Measurements from ENCODE around the gene CEP68. TPM values are rescaled to one million over a fixed set of nuclear protein-coding genes. Genes with fewer than 3 reads are reported as not detected.
"Not testable (repeated sequence)": the region's sequence is repeated elsewhere in the genome, so short reads cannot be mapped to it uniquely, and the experiment has no call there.

CEP68 gene
- 10 to 100 TPM in 11 of 12 donors, not detected in 1; 20.9 to 35.6 (median 27.6) TPM for polyA plus RNA-seq (ENCODE audit: insufficient read length in 12 of 12)
- long read RNA-seq, donor 1, full-length matches to known transcripts, result 1 of 6 reads
- long read RNA-seq, donor 1, partial matches to known transcripts, result 0 of 6 reads
- long read RNA-seq, donor 1, other reads (novel, unspliced or antisense), result 5 of 6 reads
- long read RNA-seq, donor 2, full-length matches to known transcripts, result 2 of 2 reads
- long read RNA-seq, donor 2, partial matches to known transcripts, result 0 of 2 reads
- long read RNA-seq, donor 2, other reads (novel, unspliced or antisense), result 0 of 2 reads
- long read RNA-seq, donor 3, full-length matches to known transcripts, result 3 of 8 reads
- long read RNA-seq, donor 3, partial matches to known transcripts, result 5 of 8 reads
- long read RNA-seq, donor 3, other reads (novel, unspliced or antisense), result 0 of 8 reads
- long read RNA-seq, donor 4, result 0 reads
- long read RNA-seq, donor 5, full-length matches to known transcripts, result 3 of 8 reads
- long read RNA-seq, donor 5, partial matches to known transcripts, result 5 of 8 reads
- long read RNA-seq, donor 5, other reads (novel, unspliced or antisense), result 0 of 8 reads
- long read RNA-seq, donor 6, result 0 reads
- long read RNA-seq, donor 7, result 0 reads
- long read RNA-seq, donor 8, full-length matches to known transcripts, result 2 of 11 reads
- long read RNA-seq, donor 8, partial matches to known transcripts, result 9 of 11 reads
- long read RNA-seq, donor 8, other reads (novel, unspliced or antisense), result 0 of 11 reads
- long read RNA-seq, donor 9, full-length matches to known transcripts, result 1 of 1 reads
- long read RNA-seq, donor 9, partial matches to known transcripts, result 0 of 1 reads
- long read RNA-seq, donor 9, other reads (novel, unspliced or antisense), result 0 of 1 reads
- long read RNA-seq, donor 10, full-length matches to known transcripts, result 5 of 10 reads
- long read RNA-seq, donor 10, partial matches to known transcripts, result 5 of 10 reads
- long read RNA-seq, donor 10, other reads (novel, unspliced or antisense), result 0 of 10 reads
- long read RNA-seq, donor 11, full-length matches to known transcripts, result 3 of 3 reads
- long read RNA-seq, donor 11, partial matches to known transcripts, result 0 of 3 reads
- long read RNA-seq, donor 11, other reads (novel, unspliced or antisense), result 0 of 3 reads

GRCh38 chr2:65056215-65057053 is at the start of gene CEP68:
CEP68 (plus strand) TSS chr2:65056416; CDS start chr2:65069445, 13,029 bp downstream.
- DNase-seq, result peak; percentile 99

- no peak for DNase-seq
Measured at GRCh38 chr2:65013776-65014175, 42.4 kb upstream of the CEP68 start.

GRCh38 chr2:65015731-65016130 is 40.5 kb upstream of the CEP68 start:
- no peak for DNase-seq

GRCh38 chr2:65016789-65017188 is 39.4 kb upstream of the CEP68 start:
- DNase-seq, result no peak

GRCh38 chr2:65017335-65017734 is 38.9 kb upstream of the CEP68 start:
- DNase-seq, result no peak

- DNase-seq, result no peak
Measured at GRCh38 chr2:65018141-65018582, 38.1 kb upstream of the CEP68 start.

GRCh38 chr2:65019010-65019409 is 37.2 kb upstream of the CEP68 start:
- DNase-seq, result no peak

- no peak for DNase-seq
Measured at GRCh38 chr2:65019675-65020195, 36.5 kb upstream of the CEP68 start.

GRCh38 chr2:65020251-65020650 is 36.0 kb upstream of the CEP68 start:
- not testable (repeated sequence) for DNase-seq

GRCh38 chr2:65020943-65021528 is 35.2 kb upstream of the CEP68 start:
- DNase-seq, result no peak

- no peak for DNase-seq
Measured at GRCh38 chr2:65021709-65022108, 34.5 kb upstream of the CEP68 start.

- no peak for DNase-seq
Measured at GRCh38 chr2:65022189-65022588, 34.0 kb upstream of the CEP68 start.

GRCh38 chr2:65023742-65024141 is 32.5 kb upstream of the CEP68 start:
- DNase-seq, result no peak

- no peak for DNase-seq
Measured at GRCh38 chr2:65024149-65024829, 31.9 kb upstream of the CEP68 start.

GRCh38 chr2:65025453-65026123 is 30.6 kb upstream of the CEP68 start:
- DNase-seq, result no peak

- no peak for DNase-seq
Measured at GRCh38 chr2:65026154-65026553, 30.1 kb upstream of the CEP68 start.

GRCh38 chr2:65026704-65027464 is 29.3 kb upstream of the CEP68 start:
- DNase-seq, result no peak

- DNase-seq, result no peak
Measured at GRCh38 chr2:65027616-65028244, 28.5 kb upstream of the CEP68 start.
